HG03469 (cell line): ENCODE results near the gene PLPPR5.

Experiments used
- ATAC-seq: cut with Tn5 transposase; IDR thresholded peaks from one replicate; pipeline ENCODE4 v1.9.1; 2021; ENCODE audit warnings: mild to moderate bottlenecking, moderate library complexity, moderate number of reproducible peaks; ENCODE audit not compliant: unreplicated experiment

PLPPR5 gene

GRCh38 chr1:98969798-98970490 is 34.7 kb downstream of the PLPPR5 start:
- ATAC-seq, result no peak

- no peak for ATAC-seq
Measured at GRCh38 chr1:98967122-98967521, 37.5 kb downstream of the PLPPR5 start.

- no peak for ATAC-seq
Measured at GRCh38 chr1:98965394-98965793, 39.3 kb downstream of the PLPPR5 start.

- ATAC-seq, result no peak
Measured at GRCh38 chr1:98964198-98964597, 40.5 kb downstream of the PLPPR5 start.

- no peak for ATAC-seq
Measured at GRCh38 chr1:98963064-98963758, 41.5 kb downstream of the PLPPR5 start.

- ATAC-seq, result no peak
Measured at GRCh38 chr1:98962156-98962555, 42.5 kb downstream of the PLPPR5 start.

- no peak for ATAC-seq
Measured at GRCh38 chr1:98949621-98950020, 55.0 kb downstream of the PLPPR5 start.

GRCh38 chr1:98949166-98949565 is 55.5 kb downstream of the PLPPR5 start:
- no peak for ATAC-seq

GRCh38 chr1:98947071-98947470 is 57.6 kb downstream of the PLPPR5 start:
- no peak for ATAC-seq

GRCh38 chr1:98940722-98941079 is 64.0 kb downstream of the PLPPR5 start:
- no peak for ATAC-seq

GRCh38 chr1:98940069-98940721 is 64.5 kb downstream of the PLPPR5 start:
- ATAC-seq, result no peak

- no peak for ATAC-seq
Measured at GRCh38 chr1:98939471-98939870, 65.2 kb downstream of the PLPPR5 start.

- no peak for ATAC-seq
Measured at GRCh38 chr1:98937347-98937746, 67.3 kb downstream of the PLPPR5 start.

- ATAC-seq, result no peak
Measured at GRCh38 chr1:98932184-98932583, 72.5 kb downstream of the PLPPR5 start.

GRCh38 chr1:98931128-98931835 is 73.4 kb downstream of the PLPPR5 start:
- no peak for ATAC-seq

GRCh38 chr1:98929437-98929836 is 75.2 kb downstream of the PLPPR5 start:
- no peak for ATAC-seq

- ATAC-seq, result no peak
Measured at GRCh38 chr1:98926597-98926996, 78.1 kb downstream of the PLPPR5 start.

GRCh38 chr1:98924977-98925376 is 79.7 kb downstream of the PLPPR5 start:
- ATAC-seq, result no peak

- no peak for ATAC-seq
Measured at GRCh38 chr1:98923667-98924066, 81.0 kb downstream of the PLPPR5 start.

GRCh38 chr1:98921817-98922216 is 82.8 kb downstream of the PLPPR5 start:
- no peak for ATAC-seq

- ATAC-seq, result no peak
Measured at GRCh38 chr1:98920441-98921110, 84.1 kb downstream of the PLPPR5 start.
